GM13977 (cell line): ENCODE results near the gene NDUFA11.
"Not testable (repeated sequence)": the region's sequence is repeated elsewhere in the genome, so short reads cannot be mapped to it uniquely, and the experiment has no call there.

ENCODE experiments used
- DNase-seq: peaks from one replicate; pipeline ENCODE4 v3.0.0; 2012; ENCODE audit warnings: low spot score
- CTCF ChIP-seq: IDR thresholded peaks from 2 replicates; pipeline ENCODE4 v1.5.1; 2012; ENCODE audit warnings: mild to moderate bottlenecking, control low read depth; ENCODE audit not compliant: insufficient read depth; ENCODE audit errors: extremely low read depth, missing control alignments
- in situ Hi-C: fragments of 300-500 bp; cut with MboI; formaldehyde crosslinking; loops from one replicate; pipeline ENCODE4 v1.12.0; 2022; ENCODE audit warnings: low sequenced_read_pairs, low pct_unique_long_range_greater_than_20kb, mixed read lengths, inconsistent platforms; ENCODE audit not compliant: unreplicated experiment

The NDUFA11 gene

GRCh38 chr19:5880604-5881078 is 22.9 kb downstream of the NDUFA11 start:
- no peak for TF ChIP-seq CTCF
- DNase-seq = no peak
- in situ Hi-C loops = no loop called here

- no peak for DNase-seq
- TF ChIP-seq CTCF = no peak
- in situ Hi-C loops = no loop called here
These were observed 23.4 kb downstream of the NDUFA11 start for GRCh38 chr19:5880196-5880595.

GRCh38 chr19:5877882-5878281 is 25.7 kb downstream of the NDUFA11 start:
- no peak for TF ChIP-seq CTCF
- in situ Hi-C loops = no loop called here
- no peak for DNase-seq

- in situ Hi-C loops = no loop called here
- TF ChIP-seq CTCF = no peak
- DNase-seq = no peak
These were observed 26.2 kb downstream of the NDUFA11 start for GRCh38 chr19:5877427-5877826.

- DNase-seq, in situ Hi-C loops: not testable (repeated sequence)
These were observed 29.1 kb downstream of the NDUFA11 start for GRCh38 chr19:5874496-5874895.

GRCh38 chr19:5873617-5874199 is 29.9 kb downstream of the NDUFA11 start:
- TF ChIP-seq CTCF = no peak
- in situ Hi-C loops = no loop called here
- no peak for DNase-seq

- in situ Hi-C loops = no loop called here
- DNase-seq = no peak
- no peak for TF ChIP-seq CTCF
These were observed 32.6 kb downstream of the NDUFA11 start for GRCh38 chr19:5870986-5871394.
